Activated CD8-positive, alpha-beta memory T cell treated with anti-CD3 and anti-CD28 coated beads, Interleukin-2, amount 50 U/mL, for 1 hour (primary cell): ENCODE measurements around the gene PRSS35.
"Not testable (repeated sequence)": the region's sequence is repeated elsewhere in the genome, so short reads cannot be mapped to it uniquely, and the experiment has no call there.

Experiments used
- DNase-seq: peaks from one replicate; pipeline ENCODE4 v3.0.0-alpha.2; 2020; ENCODE audit errors: extremely low read depth

Gene PRSS35

DNA sequence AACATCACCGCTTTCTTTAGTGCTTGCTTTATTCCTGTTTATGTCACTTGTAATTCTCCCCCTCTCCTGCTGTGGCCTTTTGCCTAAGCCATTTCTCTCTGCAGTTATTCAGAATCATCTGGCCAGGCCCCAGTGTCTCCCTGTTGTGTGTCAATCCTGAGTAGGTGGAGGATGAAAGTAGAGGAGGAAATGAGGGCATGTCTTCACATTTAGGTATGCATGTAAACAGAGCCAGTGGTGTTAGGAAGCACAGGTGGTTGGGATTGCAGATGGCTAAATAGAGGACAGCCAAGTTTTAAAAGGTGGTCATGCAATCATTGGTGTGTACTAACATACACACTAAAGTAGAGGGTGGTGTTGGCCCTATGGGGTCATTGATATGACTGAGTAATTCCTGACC is 5.2 kb downstream of the PRSS35 start:
- DNase-seq, result no peak

DNA sequence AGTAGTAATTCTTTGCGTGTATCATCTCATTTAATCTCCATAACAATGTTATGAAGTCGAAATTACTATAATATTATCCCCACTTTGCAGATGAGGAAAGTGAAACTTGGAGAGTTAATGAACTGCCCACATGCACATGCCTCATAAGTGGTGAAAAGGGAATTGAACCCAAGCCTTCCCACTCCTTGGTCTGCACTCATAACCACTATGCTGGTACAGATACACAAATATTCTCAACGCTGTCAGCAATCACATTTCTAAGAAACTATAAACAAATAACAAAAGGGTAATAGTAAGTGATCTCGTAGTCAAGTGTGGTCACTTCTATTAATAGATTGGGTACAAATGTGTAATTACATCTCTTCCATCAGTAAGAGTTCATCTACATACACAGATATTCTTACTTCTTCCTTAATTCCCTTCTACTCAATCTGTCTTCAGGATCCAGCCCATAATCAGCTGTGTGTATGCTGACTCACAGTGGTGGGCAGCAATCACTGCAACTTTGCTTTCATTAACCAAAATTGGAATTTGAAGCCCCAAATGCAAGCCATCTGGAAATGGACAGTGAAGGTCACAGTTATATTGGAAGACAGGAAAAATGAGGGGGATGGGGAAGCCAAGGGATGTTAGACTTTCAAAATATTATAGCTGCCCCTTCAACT is 6.6 kb downstream of the PRSS35 start:
- no peak for DNase-seq

DNA sequence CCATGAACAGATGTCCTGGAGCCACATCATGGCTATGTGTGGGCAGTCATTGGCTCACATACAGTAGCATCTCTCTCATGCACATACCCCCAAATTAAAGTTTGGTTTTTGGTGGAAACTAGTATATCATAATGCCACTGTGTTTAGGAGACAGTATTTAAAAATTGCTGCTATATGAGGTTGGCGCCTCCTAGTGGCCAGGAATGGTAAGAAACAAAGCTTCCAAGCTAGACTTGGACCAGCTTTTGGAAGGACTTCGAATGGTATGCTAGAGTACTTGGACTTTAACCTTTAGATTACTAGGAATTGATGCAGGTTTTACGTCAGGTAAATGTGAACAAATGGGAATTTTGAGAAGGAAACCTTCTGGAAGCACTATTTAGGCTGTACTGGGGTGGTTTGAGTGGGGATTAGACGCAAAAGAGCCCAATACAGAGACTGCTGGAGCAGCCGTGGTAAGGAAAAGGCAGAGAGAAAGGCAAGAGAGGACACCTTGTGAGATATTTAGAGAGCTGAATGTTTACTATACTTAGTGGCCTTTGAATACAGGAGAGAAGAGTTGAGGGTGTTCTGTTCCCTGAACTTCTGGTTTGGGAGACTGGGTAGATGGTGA is 23.8 kb downstream of the PRSS35 start:
- no peak for DNase-seq

DNA sequence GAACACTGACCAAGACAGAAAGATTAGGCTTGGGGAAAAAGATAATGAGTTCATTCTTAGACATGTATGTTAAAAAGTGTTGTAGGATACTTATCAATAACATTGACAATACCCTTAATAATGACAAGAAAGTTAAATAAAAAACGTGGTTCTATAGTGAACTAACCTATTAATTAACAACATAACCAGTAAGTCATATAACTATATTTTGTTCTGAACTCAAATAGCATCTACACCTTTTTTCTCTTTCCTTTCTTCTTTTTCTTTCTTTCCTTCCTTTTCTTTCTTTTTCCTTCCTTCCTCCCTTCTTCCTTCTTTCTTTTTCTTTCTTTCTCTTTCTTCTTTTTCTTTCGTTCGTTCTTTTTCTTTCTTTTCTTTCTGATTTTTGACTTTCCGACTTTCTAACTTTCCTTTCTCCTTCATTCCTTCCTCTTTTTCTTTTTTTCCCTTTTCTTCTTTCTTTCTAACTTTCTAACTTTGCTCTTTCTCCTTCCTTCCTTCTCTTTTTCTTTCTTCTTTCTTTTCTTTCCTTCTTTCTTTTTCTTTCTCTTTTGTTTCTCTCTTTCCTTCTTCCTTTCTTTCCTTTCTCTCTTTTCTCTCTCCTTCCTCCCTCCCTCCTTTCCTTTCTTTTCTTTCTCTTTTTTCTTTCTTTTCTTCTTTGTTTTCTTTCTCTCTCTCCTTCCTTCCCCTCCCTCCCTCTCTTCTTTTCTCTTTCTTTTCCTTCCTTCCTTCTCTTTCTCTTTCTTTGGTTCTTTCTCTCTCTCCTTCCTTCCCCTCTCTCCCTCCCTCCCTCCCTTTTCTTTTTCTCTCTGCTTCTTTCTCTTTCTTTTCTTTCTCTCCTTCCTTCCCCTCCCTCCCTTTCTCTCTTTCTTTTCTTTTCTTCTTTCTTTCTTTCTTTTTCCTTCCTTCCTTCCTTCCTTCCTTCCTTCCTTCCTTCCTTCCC is 24.6 kb downstream of the PRSS35 start:
- no peak for DNase-seq

DNA sequence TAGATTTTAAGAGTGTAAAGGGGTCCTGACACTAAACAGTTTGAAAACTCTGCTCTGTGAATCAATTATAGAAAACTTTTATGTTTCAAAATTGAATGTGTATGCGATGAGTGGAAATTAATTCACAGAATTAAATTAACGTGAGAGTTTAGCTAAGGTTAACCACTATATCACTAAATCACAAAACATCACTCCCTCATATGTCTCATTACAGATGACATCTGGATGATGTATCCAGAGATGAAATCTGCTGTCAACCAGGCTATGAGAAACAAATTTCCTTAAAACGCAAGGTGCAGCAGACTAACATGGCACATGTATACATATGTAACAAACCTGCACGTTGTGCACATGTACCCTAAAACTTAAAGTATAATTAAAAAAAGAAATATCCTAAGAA is 27.3 kb downstream of the PRSS35 start:
- no peak for DNase-seq

DNA sequence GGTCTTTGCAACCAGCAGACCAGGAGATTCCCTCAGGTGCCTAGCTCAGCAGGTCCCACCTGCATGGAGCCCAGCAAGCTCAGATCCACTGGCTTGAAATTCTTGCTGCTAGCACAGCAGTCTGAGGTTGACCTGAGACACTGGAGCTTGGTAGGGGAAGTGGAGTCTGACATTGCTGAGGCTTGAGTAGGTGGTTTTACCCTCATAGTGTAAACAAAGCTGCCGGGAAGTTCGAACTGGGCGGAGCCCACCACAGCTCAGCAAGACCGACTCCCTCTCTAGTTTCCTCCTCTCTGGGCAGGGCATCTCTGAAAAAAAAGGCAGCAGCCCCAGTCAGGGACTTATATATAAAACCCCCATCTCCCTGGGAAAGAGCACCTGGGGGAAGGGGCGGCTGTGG is 34.3 kb downstream of the PRSS35 start:
- no peak for DNase-seq

DNA sequence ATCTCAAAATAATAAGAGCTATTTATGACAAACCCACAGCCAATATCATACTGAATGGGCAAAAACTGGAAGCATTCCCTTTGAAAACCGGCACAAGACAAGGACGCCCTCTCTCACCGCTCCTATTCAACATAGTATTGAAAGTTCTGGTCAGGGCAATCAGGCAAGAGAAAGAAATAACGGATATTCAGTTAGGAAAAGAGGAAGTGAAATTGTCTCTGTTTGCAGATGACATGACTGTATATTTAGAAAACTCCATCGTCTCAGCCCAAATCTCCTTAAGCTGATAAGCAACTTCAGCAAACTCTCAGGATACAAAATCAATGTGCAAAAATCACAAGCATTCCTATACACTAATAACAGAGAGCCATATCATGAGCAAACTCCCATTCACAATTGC is 38.1 kb downstream of the PRSS35 start:
- not testable (repeated sequence) for DNase-seq

DNA sequence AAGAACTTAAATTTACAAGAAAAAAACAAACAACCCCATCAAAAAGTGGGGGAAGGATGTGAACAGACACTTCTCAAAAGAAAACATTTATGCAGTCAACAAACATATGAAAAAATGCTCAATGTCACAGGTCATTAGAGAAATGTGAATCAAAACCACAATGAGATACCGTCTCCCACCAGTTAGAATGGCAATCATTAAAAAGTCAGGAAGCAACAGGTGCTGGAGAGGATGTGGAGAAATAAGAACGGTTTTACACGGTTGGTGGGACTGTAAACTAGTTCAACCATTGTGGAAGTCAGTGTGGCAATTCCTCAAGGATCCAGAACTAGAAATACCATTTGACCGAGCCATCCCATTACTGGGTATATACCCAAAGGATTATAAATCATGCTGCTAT is 39.4 kb downstream of the PRSS35 start:
- not testable (repeated sequence) for DNase-seq

DNA sequence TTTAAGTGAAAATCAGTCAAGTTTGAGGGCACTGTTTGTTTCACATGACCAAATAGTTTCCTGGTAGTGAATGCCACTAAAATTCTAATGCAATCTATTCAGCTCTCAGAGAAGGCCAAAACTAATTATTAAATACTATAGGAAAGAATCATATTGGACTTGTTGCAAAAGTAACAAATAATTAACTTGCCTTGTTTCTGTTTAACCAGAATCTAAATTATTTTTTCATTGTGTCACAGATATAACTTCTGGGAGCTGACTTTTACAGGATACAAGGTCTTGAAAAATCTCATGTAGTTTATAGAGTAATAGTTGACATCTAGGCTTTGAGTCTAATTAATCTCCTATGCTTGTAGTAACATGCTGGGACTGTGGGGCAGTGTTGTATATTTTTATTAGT is 44.5 kb downstream of the PRSS35 start:
- DNase-seq, result no peak

DNA sequence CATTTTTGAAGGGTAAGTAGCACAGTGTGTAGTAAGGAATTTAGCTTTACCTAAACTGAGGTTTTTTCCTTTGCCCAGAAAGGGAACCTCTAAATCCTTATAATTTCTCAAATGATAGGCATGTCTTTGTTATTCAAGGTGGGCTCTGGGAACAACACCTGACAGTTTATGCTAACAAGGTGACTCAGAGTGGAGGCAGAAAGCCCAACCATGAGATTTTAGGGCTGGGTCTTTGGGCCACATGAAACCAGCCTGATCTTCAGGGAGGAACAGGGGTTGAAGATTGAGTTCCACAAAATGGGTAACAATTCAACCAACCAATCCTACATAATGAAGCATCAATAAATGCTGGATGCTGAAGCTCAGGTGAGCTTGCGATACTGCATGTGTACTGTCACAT is 46.6 kb downstream of the PRSS35 start:
- DNase-seq, result no peak

DNA sequence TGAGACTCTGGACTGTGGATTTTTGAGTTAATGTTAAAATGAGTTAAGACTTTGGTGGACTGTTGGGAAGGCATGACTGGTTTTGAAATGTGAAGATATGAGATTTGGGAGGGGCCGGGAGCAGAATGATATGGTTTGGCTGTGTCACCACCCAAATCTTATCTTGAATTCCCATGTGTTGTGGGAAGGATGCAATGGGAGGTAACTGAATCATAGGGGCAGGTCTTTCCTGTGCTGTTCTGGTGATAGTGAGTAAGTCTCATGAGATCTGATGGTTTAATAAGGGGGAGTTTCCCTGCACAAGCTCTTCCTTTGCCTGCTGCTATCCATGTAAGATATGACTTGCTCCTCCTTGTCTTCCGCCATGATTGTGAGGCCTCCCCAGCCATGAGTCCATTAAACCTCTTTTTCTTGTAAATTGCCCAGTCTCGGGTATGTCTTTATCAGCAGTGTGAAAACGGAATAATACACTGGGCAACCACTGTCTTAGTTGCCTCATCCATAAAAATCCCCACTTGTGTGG is 59.4 kb downstream of the PRSS35 start:
- not testable (repeated sequence) for DNase-seq

DNA sequence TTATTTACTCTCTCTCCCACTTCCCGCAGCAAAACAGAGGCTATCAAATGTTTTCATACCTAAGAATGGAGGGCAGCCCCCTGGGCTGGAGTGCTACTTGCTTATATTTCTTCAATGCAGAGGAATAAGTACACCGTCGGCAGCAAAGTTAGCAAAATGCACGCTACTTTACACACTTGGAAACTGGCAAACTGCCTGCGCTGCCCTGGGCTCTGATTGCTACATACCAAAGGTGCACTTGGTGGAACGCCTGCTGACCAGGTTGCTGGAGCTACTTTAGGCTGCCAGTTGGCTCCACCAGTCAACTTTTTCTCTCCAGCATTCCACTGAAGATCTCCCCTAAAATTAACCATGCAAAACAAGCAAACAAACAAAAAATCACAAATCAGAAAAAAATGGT is 62.4 kb downstream of the PRSS35 start:
- no peak for DNase-seq
